Retinal pigment epithelial cell (primary cell): ENCODE results near the gene SNX30.

Experiments used
- DNase-seq: peaks from one replicate; pipeline ENCODE4 v3.0.0-alpha.2; 2010; ENCODE audit warnings: low read depth
- H3K4me3 ChIP-seq: 2 replicates; pipeline ENCODE4 v1.5.1; 2011; ENCODE audit warnings: mild to moderate bottlenecking, low read length, control low read depth, moderate library complexity
- TF ChIP-seq, protein P1 (sequence below): conservative IDR thresholded peaks from 2 replicates; pipeline ENCODE4 v1.5.1; 2011; ENCODE audit warnings: low read depth, low read length, control low read depth, inconsistent platforms

Gene SNX30

DNA sequence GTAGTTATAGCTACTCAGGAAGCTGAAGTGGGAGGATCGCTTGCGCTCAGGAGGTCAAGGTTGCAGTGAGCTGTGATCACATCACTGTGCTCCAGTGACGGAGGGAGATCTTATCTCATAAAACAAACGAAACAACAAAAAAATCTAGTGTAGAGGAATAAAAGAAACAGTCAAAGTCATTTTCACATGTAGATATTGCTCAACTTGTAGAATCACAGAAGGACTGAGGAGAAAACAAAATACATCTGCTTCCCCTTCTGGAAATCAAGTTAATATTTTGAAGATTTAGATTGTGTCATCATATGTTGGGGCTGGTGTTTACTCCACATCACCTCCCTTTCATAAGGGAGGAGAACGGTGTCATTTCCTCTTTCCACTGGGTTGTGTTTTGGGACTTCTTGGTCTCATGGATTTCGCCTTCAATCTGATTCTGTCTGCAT lies 148.3 kb downstream of the SNX30 start:
- no peak overlapping the region for H3K4me3 ChIP-seq
- TF ChIP-seq, protein P1, sequence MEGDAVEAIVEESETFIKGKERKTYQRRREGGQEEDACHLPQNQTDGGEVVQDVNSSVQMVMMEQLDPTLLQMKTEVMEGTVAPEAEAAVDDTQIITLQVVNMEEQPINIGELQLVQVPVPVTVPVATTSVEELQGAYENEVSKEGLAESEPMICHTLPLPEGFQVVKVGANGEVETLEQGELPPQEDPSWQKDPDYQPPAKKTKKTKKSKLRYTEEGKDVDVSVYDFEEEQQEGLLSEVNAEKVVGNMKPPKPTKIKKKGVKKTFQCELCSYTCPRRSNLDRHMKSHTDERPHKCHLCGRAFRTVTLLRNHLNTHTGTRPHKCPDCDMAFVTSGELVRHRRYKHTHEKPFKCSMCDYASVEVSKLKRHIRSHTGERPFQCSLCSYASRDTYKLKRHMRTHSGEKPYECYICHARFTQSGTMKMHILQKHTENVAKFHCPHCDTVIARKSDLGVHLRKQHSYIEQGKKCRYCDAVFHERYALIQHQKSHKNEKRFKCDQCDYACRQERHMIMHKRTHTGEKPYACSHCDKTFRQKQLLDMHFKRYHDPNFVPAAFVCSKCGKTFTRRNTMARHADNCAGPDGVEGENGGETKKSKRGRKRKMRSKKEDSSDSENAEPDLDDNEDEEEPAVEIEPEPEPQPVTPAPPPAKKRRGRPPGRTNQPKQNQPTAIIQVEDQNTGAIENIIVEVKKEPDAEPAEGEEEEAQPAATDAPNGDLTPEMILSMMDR: no peak
- no peak for DNase-seq

DNA sequence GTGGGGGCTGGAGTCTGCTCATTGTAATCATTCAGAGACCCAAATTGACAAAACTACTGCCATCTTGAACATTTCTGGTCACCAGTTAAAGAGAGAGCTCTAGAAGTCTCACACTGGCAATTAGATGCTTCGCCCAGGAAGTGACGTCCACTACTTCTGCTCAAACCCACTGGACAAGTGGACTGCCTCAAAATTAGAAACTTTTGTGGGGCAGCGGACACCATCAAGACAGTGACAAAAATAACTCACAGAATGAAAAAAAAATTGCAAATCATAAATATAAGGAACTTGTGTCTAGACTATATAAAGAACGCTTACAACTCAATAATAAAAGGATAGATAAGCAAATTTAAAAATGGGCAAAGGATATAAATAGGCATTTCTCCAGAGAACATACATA lies 149.9 kb downstream of the SNX30 start:
- H3K4me3 ChIP-seq: no peak overlapping the region
- no peak for DNase-seq
- TF ChIP-seq, protein P1: no peak

- H3K4me3 ChIP-seq: no peak overlapping the region
- TF ChIP-seq, protein P1: no peak
- DNase-seq: no peak
These were observed 150.3 kb downstream of the SNX30 start for GRCh38 chr9:112900901-112901300.

DNA sequence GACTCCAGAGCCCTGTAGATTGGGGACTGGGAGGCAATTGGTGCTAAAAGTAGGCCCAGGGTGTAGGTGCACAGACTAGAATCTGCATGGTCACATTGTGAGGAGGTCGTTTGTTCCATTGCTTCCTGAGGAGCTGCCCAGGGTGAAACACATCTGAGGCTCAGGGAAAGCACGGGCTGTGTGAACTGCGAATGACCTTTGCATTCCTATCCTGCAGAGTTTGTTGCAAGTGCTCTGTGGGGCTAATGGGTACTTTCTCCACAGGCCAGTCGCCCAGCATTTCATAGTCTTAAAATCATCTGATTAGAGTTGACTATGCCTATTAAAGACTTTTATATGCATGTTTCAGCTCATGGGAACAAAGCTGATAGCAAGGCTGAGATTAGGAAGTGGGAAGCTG lies 154.5 kb downstream of the SNX30 start:
- H3K4me3 ChIP-seq: no peak overlapping the region
- TF ChIP-seq, protein P1: no peak
- DNase-seq: peak; percentile 66

GRCh38 chr9:112911736-112912135 lies 161.2 kb downstream of the SNX30 start:
- TF ChIP-seq, protein P1: no peak
- no peak for DNase-seq
- H3K4me3 ChIP-seq: no peak overlapping the region

GRCh38 chr9:112912636-112913035 lies 162.1 kb downstream of the SNX30 start:
- H3K4me3 ChIP-seq: no peak overlapping the region
- TF ChIP-seq, protein P1: no peak
- no peak for DNase-seq

DNA sequence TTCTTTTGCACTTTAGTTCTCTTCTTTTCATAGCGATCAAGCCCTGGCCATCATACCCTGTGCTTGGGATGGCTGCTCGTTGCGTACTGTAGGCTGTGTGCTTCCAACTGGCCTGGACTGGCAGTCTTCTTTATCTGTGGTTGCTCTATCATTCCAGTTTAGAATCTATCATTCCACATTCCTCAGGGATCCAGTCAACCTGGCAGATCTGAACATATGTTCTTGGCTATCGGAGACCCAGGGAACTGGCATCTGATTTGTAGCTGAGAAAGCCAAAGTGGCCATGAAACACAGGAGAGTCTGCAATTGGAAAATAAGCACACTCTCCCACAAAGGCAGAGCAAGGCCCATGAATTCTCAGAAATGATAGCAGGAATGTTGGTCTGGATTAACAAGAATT lies 162.8 kb downstream of the SNX30 start:
- H3K4me3 ChIP-seq: no peak overlapping the region
- no peak for DNase-seq
- TF ChIP-seq, protein P1: no peak
